MM.1S (cell line): Measurements from ENCODE around the gene FOXF2.

ENCODE experiments used
- DNase-seq: peaks from one replicate; pipeline ENCODE4 v3.0.0-alpha.2; 2015
- H2AFZ ChIP-seq: fragments of 300-600 bp; sonication (generic); 2 replicates; pipeline ENCODE4 v1.6.0; 2016; ENCODE audit warnings: antibody characterized with exemption, low read length
- H3F3A ChIP-seq: fragments of 300-600 bp; sonication (generic); 2 replicates; pipeline ENCODE4 v1.6.1; 2016; ENCODE audit warnings: mild to moderate bottlenecking, antibody characterized with exemption, low read length, moderate library complexity, mixed read lengths; ENCODE audit not compliant: insufficient read depth
- H3K27ac ChIP-seq: fragments of 300-600 bp; sonication (generic); 2 replicates; pipeline ENCODE4 v1.5.1; 2016; ENCODE audit warnings: mild to moderate bottlenecking, low read length
- H3K27me3 ChIP-seq: fragments of 300-600 bp; sonication (generic); replicated peaks from 2 replicates; pipeline ENCODE4 v1.6.0; 2016; ENCODE audit warnings: low read length; ENCODE audit not compliant: insufficient read depth
- H3K36me3 ChIP-seq: fragments of 300-600 bp; sonication (generic); replicated peaks from 2 replicates; pipeline ENCODE4 v1.6.1; 2016; ENCODE audit warnings: mild to moderate bottlenecking, low read length, mixed read lengths; ENCODE audit not compliant: insufficient read depth
- H3K4me1 ChIP-seq: fragments of 300-600 bp; sonication (generic); 2 replicates; pipeline ENCODE4 v1.6.1; 2016; ENCODE audit warnings: low read length, mixed read lengths
- H3K4me2 ChIP-seq: fragments of 300-600 bp; sonication (generic); 2 replicates; pipeline ENCODE4 v1.6.0; 2016; ENCODE audit warnings: low read depth, low read length
- H3K4me3 ChIP-seq: fragments of 300-600 bp; sonication (generic); 2 replicates; pipeline ENCODE4 v1.5.1; 2016; ENCODE audit warnings: low read length, mixed read lengths
- H3K79me2 ChIP-seq: fragments of 300-600 bp; sonication (generic); 2 replicates; pipeline ENCODE4 v1.6.1; 2016; ENCODE audit warnings: mixed run types, low read length, mixed read lengths
- H3K9ac ChIP-seq: fragments of 300-600 bp; sonication (generic); 2 replicates; pipeline ENCODE4 v1.6.1; 2016; ENCODE audit warnings: low read length, mixed read lengths
- H3K9me2 ChIP-seq: fragments of 300-600 bp; sonication (generic); replicated peaks from 2 replicates; pipeline ENCODE4 v1.6.1; 2016; ENCODE audit warnings: mild to moderate bottlenecking, low read length, mixed read lengths; ENCODE audit not compliant: insufficient read depth
- H3K9me3 ChIP-seq: fragments of 300-600 bp; sonication (generic); replicated peaks from 2 replicates; pipeline ENCODE4 v1.6.1; 2016; ENCODE audit warnings: mild to moderate bottlenecking, low read length, mixed read lengths; ENCODE audit not compliant: insufficient read depth
- H4K20me1 ChIP-seq: fragments of 300-600 bp; sonication (generic); 2 replicates; pipeline ENCODE4 v1.6.1; 2016; ENCODE audit warnings: mild to moderate bottlenecking, low read length, moderate library complexity, mixed read lengths; ENCODE audit not compliant: insufficient read depth
- CTCF ChIP-seq: fragments of 300-600 bp; sonication (generic); IDR thresholded peaks from 2 replicates; pipeline ENCODE4 v1.5.1; 2016; ENCODE audit warnings: antibody characterized with exemption, low read length, mixed read lengths
- EZH2 ChIP-seq: fragments of 300-600 bp; sonication (generic); optimal IDR thresholded peaks from 2 replicates; pipeline ENCODE3; 2017; ENCODE audit warnings: low read depth, mild to moderate bottlenecking, antibody characterized with exemption, low read length, mixed read lengths
- EZH2phosphoT487 ChIP-seq: fragments of 300-600 bp; sonication (generic); IDR thresholded peaks from 2 replicates; pipeline ENCODE4 v1.6.1; 2018; ENCODE audit warnings: antibody characterized with exemption, low read length

The FOXF2 gene

GRCh38 chr6:1371933-1372332 is 17.4 kb upstream of the FOXF2 start:
- Histone ChIP-seq H2AFZ (no peak overlapping the region), H4K20me1 (no peaks in the 10 kb centered on the region), H3K36me3 (no peaks in the 10 kb centered on the region), H3K4me2 (no peak overlapping the region), H3K4me3 (no peak overlapping the region), H3K27me3 (no peaks in the 10 kb centered on the region), H3K9me3 (no peaks in the 10 kb centered on the region), H3K9me2 (no peaks in the 10 kb centered on the region), H3K79me2 (no peaks in the 10 kb centered on the region), H3K4me1 (0 out of 2 replicates have a peak, but pooled peaks cover 6% of the 10 kb centered on the region), H3K27ac (no peak overlapping the region), H3F3A (no peaks in the 10 kb centered on the region), H3K9ac (no peak overlapping the region)
- TF ChIP-seq EZH2phosphoT487 (no peak), EZH2 (no peak), CTCF (no peak)
- DNase-seq = no peak

- DNase-seq = no peak
- Histone ChIP-seq H3K4me2 (no peak overlapping the region), H3K9ac (no peak overlapping the region), H3K79me2 (no peaks in the 10 kb centered on the region), H3K9me2 (no peaks in the 10 kb centered on the region), H4K20me1 (no peaks in the 10 kb centered on the region), H3K27ac (no peak overlapping the region), H3K9me3 (no peaks in the 10 kb centered on the region), H3K4me3 (no peak overlapping the region), H3K4me1 (0 out of 2 replicates have a peak, but pooled peaks cover 6% of the 10 kb centered on the region), H2AFZ (no peak overlapping the region), H3F3A (no peaks in the 10 kb centered on the region), H3K36me3 (no peaks in the 10 kb centered on the region), H3K27me3 (no peaks in the 10 kb centered on the region)
- no peak for TF ChIP-seq CTCF
- no peak for TF ChIP-seq EZH2
- TF ChIP-seq EZH2phosphoT487 = no peak
Observed at GRCh38 chr6:1372690-1373089, 16.7 kb upstream of the FOXF2 start.

GRCh38 chr6:1376653-1377052 is 12.7 kb upstream of the FOXF2 start:
- Histone ChIP-seq H4K20me1 (no peaks in the 10 kb centered on the region), H3K27ac (no peak overlapping the region), H3F3A (no peaks in the 10 kb centered on the region), H3K79me2 (no peaks in the 10 kb centered on the region), H3K9me2 (no peaks in the 10 kb centered on the region), H3K4me2 (no peak overlapping the region), H2AFZ (no peak overlapping the region), H3K9me3 (no peaks in the 10 kb centered on the region), H3K9ac (no peak overlapping the region), H3K36me3 (no peaks in the 10 kb centered on the region), H3K4me3 (no peak overlapping the region), H3K27me3 (peaks cover 25% of the 10 kb centered on the region), H3K4me1 (0 out of 2 replicates have a peak, but pooled peaks cover 6% of the 10 kb centered on the region)
- TF ChIP-seq EZH2 = no peak
- no peak for TF ChIP-seq CTCF
- no peak for TF ChIP-seq EZH2phosphoT487
- DNase-seq = no peak
